A204.1 (cell line): ENCODE data around the gene SDS.
"Not testable (repeated sequence)": the region's sequence is repeated elsewhere in the genome, so short reads cannot be mapped to it uniquely, and the experiment has no call there.

Experiments
- FAIRE-seq: peaks from 2 replicates; lab custom pipeline; 2012; peaks lifted over from hg19 to GRCh38; lab: Jason Lieb, UNC

Gene SDS

DNA sequence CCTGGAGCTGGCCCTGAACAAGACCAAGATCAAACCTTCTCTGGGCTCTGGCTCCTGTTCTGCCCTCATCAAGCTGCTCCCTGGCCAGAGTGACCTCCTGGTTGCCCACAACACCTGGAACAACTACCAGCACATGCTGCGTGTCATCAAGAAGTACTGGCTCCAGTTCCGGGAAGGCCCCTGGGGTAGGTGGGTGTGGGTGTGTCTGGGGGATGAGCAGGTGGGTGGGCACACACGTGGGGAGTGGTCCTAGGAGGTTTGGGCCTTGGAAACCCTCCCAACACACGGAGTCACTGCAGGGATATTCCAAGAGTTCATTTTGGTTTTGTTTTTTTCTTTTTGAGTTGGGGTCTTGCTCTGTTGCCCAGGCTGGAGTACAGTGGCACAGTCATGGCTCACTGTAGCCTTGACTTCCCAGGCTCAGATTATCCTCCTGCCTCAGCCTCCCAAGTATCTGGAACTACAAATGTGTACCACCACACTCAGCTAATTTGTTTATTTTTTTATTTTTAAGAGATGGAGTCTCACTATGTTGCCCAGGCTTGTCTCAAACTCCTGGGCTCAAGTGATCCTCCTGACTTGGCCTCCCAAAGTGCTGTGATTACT lies 28.8 kb downstream of the SDS start:
- FAIRE-seq: no peak

DNA sequence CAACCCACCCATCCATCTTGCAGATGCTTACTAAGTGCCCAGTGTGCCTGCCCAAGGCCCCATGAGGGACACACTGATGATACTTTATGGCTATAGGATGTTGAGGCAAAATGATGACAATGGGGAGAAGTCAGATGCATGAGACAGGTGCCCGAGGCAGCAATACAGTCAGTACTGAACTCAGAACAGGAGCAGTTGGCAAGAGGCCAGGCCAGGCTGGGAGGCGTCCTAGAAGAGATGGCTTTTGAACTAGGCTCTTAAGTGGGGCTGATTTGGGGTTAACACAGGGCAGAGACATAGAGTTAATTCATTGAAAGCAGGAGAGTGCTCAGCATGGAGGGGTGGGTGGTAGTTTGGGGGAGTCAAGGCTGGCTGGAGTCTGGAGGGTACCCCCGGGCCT lies 29.7 kb downstream of the SDS start:
- FAIRE-seq: no peak

DNA sequence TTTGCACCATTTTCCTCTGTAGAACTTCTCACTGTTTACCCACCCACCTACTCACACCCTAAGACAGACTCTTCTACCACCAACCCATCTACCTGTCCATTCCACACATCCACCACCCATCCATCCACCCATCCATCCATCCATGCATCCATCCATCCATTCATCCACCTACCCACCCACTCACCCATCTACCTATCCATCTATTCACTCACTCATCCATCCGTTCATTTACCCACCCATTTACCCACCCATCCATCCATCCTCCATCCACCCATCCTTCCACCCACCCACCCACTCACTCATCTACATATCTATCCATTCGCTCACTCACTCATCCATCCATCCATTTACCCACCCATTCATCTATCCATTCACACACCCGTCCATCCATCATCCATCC lies 30.2 kb downstream of the SDS start:
- FAIRE-seq: no peak

DNA sequence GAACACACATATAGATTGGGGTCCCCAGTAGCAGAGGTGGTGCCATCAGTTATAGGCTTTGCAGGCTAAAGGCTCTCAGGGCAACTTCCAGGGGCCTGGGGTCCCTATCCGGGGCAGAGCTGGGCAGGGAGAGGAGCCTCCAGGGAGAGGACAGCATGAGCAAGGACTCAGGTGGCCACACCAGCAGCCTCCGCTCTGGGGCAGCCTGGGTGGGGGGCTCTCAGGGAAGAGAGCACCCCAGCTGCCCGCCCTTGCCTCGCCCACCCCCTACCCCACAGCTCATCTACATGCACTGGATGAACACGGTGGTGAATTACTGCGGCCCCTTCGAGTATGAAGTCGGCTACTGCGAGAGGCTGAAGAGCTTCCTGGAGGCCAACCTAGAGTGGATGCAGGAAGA lies 31.3 kb downstream of the SDS start:
- FAIRE-seq: no peak

DNA sequence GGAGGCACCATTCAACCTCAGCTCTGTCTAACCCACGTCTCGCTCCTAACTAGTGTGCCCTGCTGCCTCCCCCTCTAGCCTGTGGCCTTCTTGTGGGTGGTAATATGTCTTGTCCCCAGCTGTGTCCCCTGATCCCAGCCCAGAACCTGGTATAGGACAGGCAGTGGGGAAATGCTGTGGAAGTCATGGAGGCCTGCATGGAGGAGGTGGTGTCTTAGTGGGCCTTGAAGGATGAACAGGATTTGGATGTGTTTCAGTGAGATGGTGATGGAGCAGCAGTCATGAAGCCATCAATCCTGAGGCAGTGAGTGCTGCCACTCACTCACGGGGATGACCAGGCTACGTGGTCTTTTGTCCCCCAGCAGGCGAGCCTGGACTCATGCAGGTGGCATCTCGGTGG lies 31.9 kb downstream of the SDS start:
- FAIRE-seq: no peak

DNA sequence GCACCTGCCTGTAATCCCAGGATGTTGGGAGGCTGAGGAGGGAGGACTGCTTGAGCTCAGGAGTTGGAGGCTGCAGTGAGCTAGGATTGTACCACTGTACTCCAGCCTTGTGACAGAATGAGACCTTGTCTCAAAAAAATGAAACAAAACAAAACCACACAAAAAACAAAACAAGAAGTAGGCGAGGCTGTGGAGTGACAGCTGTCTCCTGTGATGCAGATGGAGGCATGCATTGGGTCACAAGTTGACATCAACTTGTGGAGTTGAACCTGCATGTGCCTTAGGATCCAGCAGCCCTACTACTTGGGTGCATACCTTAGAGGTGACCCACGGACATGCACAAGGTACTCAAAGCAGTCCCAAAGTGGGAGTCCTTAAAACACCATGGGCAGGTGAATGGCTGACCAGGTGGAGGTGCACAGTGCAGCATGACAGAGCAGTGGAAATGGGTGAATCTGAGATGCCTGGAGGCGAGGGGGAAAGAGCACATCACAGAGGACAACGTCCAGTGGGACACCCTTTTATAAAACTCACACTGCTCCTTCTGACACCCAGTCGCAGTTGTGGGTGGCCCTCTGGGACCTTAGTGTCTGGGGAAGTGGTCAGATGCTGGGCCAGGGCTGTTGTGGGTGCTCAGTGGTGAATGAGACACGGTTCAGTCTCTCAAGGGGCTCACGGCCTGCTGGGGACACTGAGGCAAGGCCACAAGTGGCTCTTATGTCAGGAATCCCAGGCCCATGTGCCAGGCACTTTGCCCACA lies 32.6 kb downstream of the SDS start:
- no peak for FAIRE-seq

DNA sequence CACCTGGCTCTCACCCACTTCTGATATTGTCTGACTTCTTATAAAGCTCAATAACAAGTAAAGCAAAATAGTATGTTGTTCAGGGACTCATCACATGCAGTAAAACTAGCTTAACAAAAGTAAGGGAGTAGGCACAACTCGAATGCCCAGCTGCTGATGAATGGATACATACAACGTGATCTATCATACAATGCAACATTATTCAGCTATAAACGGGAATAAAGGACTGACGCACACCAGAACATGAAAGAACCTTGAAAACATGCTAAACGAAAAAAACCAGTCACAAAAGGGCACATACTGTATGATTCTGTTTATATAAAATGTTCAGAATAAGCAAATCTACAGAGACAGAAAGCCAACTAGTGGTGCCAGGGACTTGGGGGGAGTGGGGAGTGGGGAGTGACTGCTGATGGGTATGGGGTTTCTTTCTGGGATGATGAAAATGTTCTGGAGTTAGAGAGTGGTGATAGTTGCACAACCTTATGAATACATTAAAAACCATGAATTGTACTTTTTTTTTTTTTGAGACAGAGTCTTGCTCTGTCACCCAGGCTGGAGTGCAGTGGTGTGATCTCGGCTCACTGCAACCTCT lies 34.2 kb downstream of the SDS start:
- no peak for FAIRE-seq

DNA sequence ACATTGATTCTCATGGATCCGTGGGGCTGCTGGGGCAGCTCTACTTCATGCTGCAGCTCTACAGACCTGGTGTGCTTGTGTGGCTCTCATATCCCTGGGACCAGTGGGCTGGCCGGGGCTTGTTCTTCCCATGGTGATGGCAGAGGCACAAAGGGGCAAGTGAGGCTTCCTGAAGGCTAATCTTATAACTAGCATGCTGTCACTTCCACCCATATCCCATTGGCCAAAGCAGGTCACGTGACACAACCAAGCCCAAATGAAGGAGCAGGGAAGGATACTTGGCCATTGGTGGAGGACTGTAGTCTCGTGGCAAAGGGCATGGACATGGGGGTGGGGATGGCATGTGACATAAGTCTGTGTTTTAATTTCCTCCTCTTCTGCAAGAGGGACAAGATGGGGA lies 35.4 kb downstream of the SDS start:
- no peak for FAIRE-seq

DNA sequence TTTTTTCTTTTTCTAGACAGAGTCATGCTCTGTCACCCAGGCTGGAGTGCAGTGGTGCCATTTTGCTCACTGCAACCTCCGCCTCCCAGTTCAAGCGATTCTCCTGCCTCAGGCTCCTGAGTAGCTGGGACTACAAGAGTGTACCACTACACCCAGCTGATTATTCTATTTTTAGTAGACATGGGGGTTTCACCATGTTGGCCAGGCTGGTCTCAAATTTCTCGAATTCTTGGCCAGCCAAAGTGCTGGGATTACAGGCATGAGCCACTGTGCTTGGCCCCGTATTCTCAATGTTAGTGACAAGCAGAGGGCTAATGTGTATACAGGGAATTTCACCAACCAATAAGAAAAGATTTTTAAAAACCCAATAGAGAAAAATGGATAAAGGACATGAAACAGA lies 36.9 kb downstream of the SDS start:
- FAIRE-seq: no peak

DNA sequence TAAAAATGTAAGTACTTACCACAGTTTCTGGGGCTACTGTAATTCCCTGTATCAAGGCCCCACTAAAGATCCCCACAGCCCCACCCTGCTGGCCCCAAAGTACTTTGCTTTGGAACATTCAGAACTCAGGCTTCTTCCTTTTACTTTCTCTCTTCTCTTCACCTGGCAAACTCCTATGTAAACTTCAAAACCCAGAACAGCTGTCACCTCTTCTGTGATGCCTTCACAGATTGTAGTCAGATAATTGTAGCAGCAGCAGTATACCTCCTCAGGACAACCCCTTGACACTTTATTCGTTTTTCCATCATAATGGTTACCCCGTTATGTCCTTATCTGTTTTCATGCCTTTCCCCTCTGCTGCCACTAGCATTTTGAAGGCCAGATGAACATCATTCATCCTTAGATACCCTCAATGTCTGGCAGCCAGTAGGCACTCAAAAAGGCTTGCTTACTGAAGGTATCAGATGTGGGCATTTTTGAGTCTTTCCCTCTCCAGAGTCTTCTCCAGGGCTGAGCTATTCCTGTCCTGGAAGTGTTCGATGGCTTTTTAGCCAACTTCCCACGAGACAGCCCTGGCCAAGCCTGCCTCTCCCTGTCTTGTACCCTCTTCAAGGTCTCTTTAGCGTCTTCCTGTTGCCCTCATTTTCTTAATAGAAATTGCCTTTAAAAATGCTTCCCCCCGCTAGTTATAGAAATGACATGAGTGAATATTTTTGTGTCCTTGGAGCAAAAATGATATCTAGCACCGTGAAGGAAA lies 37.9 kb downstream of the SDS start:
- FAIRE-seq: no peak

DNA sequence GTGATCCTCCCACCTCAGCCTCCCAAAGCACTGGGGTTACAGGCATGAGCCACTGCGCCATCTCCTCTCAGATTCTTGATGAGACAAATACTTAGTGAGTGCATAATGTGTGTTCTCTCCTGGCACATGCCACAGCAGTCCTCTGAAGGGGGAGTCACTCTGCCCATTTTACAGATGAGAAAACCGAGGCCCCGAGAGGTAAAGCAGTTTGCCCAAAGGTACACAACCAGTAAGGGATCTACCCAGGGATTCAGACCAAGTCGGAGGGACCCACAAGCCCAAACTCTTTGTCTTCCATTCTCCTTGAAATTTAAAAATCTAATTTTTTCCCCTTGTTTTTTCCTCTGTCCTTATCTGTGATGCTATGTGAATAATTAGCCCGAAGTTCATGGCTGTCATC lies 39.0 kb downstream of the SDS start:
- FAIRE-seq: no peak

DNA sequence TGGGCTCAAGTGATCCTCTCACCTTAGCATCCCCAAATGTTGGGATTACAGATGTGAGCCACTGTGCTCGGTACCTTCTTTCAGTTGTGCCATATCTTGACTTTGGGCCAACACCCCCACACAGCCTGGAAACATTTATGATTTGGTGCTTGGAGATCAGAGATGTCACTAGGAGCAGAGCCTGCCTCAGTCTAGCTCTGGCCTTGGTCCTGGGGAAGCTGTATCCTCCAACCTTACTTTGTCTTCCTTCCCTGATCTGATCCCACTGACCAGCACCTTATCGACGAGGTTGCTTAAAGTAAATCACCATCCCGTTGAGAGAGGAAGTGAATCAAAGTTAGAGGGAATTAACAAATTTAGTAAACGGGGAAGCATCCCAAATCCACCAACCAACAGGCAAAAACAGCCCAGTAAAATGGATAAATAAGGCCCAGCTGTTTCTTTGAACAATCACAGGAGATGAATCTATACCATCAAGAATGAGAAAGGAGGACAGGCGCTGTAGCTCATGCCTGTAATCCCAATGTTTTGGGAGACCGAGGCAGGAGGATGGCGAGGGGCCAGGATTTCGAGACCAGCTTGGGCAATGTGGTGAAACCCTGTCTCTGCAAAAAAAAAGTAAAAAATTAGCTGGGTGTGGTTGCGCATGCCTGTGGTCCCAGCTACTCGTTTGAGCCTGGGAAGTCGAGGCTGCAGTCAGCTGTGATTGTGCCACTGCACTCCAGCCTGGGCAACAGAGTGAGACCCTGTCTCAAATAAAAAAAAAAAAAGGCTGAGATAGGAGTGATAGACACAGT lies 41.9 kb downstream of the SDS start:
- FAIRE-seq: no peak

DNA sequence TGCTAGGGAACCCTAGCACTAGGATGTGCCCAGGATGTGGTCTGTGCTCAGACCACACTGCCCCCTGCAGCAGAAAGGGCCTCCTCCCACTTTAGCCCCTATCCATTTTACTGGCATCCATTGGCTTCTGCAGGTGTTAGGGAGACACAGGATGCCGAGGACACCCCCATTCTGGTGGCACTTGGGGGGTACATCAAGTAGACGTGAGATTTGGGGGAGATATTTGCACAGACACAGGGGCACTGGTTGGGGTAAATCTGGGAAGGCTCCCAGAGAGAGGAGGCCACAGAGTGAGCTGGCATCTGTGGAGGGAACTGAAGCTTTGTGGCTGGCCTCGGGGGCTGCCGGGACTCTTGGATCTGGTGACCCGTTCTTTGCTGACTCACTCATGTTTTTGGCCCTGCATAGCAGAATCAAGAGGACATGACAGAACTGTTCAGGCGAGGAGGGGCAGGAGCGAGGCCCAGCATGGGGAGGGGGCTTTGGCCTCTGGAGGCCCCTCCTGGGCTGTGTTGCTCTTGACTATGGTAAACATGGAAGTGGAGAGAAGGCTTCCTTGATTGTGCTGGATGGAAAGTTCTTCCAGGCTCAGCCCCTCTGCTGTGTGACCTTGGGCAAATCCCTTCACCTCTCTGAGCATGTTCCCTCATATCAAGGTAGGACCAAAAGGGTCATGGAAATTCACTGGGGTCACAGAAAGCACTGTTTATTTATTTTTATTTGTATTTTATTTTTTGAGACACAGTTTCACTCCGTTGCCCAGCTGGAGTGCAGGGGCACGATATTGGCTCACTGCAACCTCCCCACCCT lies 43.5 kb downstream of the SDS start:
- no peak for FAIRE-seq

DNA sequence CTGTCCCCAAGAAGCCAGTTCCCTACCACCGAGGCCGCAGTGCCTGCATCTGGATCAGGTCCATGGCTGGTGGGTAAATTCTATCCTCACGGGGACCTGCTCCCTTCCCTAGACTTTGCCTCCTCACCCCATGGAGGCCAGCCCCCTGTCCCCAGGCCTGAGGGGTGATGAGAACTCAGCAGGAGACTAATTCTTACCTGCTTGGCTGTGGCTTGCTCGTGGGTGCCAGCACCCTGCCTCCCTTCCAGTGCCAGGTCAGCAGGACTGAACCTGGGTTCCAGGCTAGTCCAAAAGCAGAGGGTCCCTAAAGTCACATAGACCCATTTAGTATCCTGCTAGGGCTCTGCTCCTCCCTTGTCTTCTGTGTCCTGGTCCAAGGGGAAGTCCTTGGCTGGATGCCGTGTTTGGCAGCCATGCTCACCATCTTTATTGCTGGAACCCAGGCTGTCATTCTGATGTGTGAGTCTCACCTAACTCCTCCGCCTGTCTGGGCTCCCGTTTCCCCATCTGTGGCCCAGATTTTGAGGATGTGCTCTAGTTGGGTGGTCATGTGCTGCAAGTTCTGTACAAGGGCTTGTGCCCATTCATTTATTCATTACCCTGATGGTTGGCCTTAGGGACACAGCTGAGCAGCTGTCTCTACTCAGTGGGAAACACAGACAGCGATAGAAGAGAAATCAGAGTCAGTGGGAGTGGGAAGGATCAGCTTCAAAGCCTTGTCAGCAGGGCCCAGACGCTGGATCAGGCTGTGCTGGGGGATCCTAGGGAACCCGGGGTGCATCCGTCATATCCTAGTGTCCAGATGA lies 44.4 kb downstream of the SDS start:
- FAIRE-seq: no peak

DNA sequence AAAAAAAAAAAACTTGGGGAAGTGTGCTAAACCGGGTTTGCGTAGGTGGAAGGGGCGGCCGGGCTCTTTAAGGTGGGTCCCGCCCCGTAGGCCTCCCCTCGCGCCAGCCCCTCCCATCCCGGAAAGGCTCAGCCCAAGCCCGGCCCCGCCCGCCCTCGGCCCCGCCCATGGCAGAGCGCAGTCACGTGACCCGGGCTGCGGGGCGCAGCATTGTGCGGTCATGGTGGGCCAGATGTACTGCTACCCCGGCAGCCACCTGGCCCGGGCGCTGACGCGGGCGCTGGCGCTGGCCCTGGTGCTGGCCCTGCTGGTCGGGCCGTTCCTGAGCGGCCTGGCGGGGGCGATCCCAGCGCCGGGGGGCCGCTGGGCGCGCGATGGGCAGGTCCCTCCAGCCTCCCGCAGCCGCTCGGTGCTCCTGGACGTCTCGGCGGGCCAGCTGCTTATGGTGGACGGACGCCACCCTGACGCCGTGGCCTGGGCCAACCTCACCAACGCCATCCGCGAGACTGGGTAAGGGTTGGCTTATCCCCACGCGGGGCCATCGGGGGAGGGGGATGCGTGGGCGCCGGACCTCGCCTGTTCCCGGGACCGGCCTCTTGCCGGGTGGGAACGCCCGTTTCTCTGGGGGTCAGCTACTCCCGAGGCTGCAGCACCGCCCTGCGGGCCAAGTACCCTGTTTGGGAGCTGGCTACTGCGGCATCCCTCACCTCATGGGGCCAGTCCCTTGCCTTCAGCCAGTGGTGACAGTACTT lies 45.1 kb downstream of the SDS start, which contains the start of gene PLBD2:
Gene PLBD2, plus strand, starts transcription at position 207 of the 752 bp plus-strand sequence. Its CDS starts 14 bp downstream, at position 221.
- FAIRE-seq: no peak

DNA sequence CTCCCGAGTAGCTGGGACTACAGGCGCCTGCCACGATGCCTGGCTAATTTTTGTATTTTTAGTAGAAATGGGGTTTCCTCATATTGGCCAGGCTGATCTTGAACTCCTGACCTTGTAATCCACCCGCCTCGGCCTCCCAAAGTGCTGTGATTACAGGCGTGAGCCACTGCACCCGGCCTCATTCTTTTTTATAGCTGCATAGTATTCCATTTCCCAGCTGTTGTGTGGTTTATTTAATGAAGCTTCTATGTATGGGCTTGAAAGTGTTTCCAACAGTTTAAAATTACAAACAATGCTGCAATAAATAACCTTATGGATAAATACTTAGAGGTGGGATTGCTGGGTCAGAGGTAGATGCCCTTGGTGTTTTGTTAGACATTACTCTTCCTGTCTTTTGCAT lies 49.5 kb downstream of the SDS start:
- not testable (repeated sequence) for FAIRE-seq

DNA sequence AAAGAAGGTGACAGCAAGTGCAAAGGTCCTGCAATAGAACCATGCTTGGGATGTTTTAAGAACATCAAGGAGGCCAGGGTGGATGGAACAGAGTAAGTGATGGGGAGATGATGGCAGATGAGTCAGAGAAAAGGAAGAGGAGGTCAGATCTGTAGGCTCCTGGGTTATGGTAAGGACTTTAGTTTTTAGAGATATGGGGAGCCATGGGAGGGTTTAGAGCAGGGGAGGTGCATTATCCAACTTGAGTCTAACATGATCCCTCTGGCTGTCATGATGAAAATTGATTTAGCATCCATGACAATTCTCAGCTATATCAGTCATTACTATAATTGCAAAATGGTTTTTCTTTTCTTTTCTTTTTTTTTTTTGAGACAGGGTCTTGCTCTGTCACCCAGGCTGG lies 52.6 kb downstream of the SDS start:
- FAIRE-seq: no peak

DNA sequence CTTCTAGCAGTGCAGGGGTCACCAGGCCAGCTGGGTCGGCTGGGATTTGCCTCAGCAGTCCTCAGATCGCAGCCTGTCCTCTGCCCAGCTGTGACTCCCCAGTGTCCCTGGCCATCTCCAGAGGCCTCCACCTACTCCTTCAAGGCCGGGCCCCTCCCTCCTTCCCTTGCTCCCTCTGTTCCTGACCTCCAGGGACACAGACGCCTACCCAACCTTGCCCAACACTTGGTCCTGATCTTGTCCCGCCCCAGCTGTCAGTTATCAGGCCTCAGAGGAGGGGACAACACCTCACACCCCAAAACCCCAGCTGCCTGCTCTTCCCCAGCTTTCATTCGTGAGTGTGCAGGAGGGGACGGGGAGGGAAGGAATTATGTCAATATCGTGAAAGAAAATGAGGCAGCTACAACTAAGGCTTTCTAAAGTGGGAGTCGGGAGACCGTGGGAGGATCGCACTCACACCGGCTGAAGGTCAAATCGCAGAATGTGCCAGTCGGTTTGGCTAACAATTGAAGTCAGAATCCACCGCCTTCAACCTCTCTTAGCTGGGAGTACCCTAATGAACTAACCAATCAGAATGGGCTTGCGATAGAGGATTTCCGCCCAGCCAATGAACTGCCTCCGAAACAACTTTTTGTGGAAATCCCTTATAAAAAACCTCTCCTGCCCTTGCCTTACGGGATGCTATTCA lies 54.7 kb downstream of the SDS start:
- no peak for FAIRE-seq

DNA sequence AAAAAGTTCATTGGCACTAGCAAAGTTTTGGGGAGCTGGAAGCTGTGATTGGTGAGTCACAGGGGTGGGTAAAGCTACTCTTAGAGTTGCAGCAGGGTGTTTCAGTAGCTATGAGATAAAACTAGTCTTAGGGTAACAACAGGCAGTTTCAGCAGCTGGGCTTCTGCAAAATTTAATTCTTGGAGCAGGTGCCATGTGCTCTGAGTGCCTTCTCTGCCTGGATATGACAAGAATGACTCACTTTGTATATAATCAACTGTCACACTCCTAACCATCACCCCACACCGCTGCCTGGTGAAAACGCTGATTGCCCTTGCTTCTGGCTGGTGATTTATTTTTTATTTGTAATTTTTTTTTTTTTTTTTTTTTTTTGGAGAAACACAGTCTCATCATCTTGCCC lies 55.8 kb downstream of the SDS start:
- FAIRE-seq: no peak
